Esophagus (tissue), 2 donors: Measurements from ENCODE around the gene CCDC110. TPM values are rescaled to one million over a fixed set of nuclear protein-coding genes. Genes with fewer than 3 reads are reported as not detected.

Experiments used
- H3K27ac ChIP-seq, 2 donors: one replicate each; pipeline ENCODE4 v1.5.1; 2013; ENCODE audit warnings: low read depth in 2 of 2, mild to moderate bottlenecking in 2 of 2, inconsistent platforms in 1 of 2, low read length in 1 of 2, moderate library complexity in 1 of 2
- H3K27me3 ChIP-seq, 2 donors: one replicate each; pipeline ENCODE4 v1.6.1; 2013; ENCODE audit warnings: low read length in 2 of 2, control low read depth in 1 of 2, mild to moderate bottlenecking in 1 of 2; ENCODE audit not compliant: insufficient read depth in 2 of 2, control insufficient read depth in 1 of 2
- H3K36me3 ChIP-seq, 2 donors: one replicate each; pipeline ENCODE4 v1.6.1; 2013; ENCODE audit warnings: low read length in 1 of 2; ENCODE audit not compliant: control insufficient read depth in 2 of 2, insufficient read depth in 2 of 2
- H3K4me1 ChIP-seq, 2 donors: one replicate each; pipeline ENCODE4 v1.6.1; 2013; ENCODE audit warnings: low read length in 1 of 2; ENCODE audit not compliant: control insufficient read depth in 2 of 2, insufficient read depth in 2 of 2
- H3K4me3 ChIP-seq, 2 donors: one replicate each; pipeline ENCODE4 v1.5.1; 2013; ENCODE audit warnings: low read length in 2 of 2, mild to moderate bottlenecking in 2 of 2, low read depth in 1 of 2, moderate library complexity in 1 of 2
- H3K9me3 ChIP-seq, 2 donors: one replicate each; pipeline ENCODE4 v1.6.1; 2013; ENCODE audit warnings: mild to moderate bottlenecking in 2 of 2, low read depth in 1 of 2, low read length in 1 of 2, moderate library complexity in 1 of 2; ENCODE audit not compliant: control insufficient read depth in 2 of 2, insufficient read depth in 1 of 2
- WGBS, 2 donors: extraction: QIAGEN DNeasy Blood & Tissue Kit; methylation state at CpG; one replicate each; pipeline ENCODE4 v1.1.7; 2013; 5-methylcytosine and 5-hydroxymethylcytosine counted together
- polyA plus RNA-seq, 2 donors: library from polyadenylated mRNA; stranded (reverse); fragments of 200-250 nt; gene quantifications; one replicate each; pipeline ENCODE4 v1.2.3, GENCODE V29; 2013
- donor health status: healthy with polysubstance abuse.
- donor health status: Bipolar disorder and iron deficiency.

The CCDC110 gene
- polyA plus RNA-seq, 2 donors = 0.39 to 0.46 TPM

DNA sequence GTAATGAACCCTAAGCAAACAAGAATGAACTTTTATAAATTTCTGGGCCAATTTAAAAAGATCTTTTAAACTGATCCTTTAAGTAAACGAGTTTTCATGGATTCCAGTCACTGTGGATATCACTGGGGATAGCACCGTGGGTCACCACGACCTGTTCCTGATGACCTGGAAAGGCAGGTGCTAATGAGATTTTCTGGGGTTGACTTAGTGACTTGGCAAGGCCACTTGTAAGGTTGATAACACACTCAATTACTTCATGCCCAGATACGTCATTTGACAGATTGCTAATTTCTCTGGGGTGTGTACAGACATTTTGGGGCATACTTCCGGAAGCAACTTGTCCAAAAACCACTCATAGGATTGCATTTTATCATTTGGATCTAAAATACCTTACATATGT is 39.3 kb upstream of the CCDC110 start:
- H3K36me3 ChIP-seq = no peaks in the 10 kb centered on the region
- H3K4me3 ChIP-seq = no peak overlapping the region
- H3K9me3 ChIP-seq = no peaks in the 10 kb centered on the region
- no peaks in the 10 kb centered on the region for H3K4me1 ChIP-seq
- H3K27me3 ChIP-seq = no peaks in the 10 kb centered on the region
- WGBS, 2 donors = 67 to 83% methylated on average over 5 of the region's 5 CpGs
- no peak overlapping the region for H3K27ac ChIP-seq

DNA sequence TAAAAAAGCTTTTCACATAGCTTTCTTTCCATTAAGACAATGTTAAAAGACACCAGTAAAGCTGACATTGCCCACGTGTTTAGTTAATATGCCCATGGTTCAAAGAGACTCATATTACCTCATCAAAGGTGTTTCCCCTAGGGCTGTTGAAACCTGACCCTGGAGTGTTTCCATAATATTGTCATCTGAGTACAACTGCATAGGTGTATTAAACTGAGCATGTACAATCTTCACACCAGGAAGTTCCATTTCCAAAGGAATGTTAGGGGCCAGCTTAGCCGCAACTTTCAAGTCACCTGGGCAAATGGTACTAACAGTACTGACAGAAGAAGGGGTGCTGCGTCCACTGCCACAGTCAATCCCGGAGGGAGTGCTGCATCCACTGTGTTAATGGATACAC is 36.6 kb upstream of the CCDC110 start:
- H3K27ac ChIP-seq = no peak overlapping the region

DNA sequence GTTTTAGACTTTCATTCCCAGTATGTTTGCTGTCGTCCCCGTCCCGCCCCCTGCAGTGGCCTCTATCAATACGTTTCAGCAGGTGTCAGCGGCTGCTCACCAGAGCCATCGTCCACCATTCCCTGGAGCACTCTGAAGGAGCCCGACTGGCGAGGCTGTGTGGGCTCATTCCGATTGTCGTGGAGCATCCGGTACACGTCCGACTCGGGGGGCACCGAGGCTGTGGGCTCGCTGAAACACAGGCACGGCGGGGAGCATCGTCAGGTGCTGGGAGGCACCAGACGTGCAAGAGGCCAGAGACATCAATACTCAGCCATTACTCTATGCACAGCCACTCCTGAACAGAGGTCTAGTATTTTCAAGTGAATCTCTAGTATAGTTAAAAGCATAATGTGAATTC is 34.9 kb upstream of the CCDC110 start:
- Histone ChIP-seq H3K4me1 (no peaks in the 10 kb centered on the region), H3K36me3 (peaks cover 0 to 2% of the 10 kb centered on the region in 2 donors), H3K27me3 (no peaks in the 10 kb centered on the region), H3K27ac (no peak overlapping the region), H3K4me3 (no peak overlapping the region), H3K9me3 (no peaks in the 10 kb centered on the region)
- 92 to 95% methylated on average over 20 of the region's 20 CpGs for WGBS, 2 donors

More for the DNA sequence above, 36.6 kb upstream of the CCDC110 start:
- whole genome bisulfite sequencing, 2 donors = 46 to 61% methylated on average over 4 of the region's 4 CpGs
- Histone ChIP-seq H3K27me3 (no peaks in the 10 kb centered on the region), H3K4me1 (no peaks in the 10 kb centered on the region), H3K4me3 (no peak overlapping the region), H3K9me3 (no peaks in the 10 kb centered on the region), H3K36me3 (no peaks in the 10 kb centered on the region)

DNA sequence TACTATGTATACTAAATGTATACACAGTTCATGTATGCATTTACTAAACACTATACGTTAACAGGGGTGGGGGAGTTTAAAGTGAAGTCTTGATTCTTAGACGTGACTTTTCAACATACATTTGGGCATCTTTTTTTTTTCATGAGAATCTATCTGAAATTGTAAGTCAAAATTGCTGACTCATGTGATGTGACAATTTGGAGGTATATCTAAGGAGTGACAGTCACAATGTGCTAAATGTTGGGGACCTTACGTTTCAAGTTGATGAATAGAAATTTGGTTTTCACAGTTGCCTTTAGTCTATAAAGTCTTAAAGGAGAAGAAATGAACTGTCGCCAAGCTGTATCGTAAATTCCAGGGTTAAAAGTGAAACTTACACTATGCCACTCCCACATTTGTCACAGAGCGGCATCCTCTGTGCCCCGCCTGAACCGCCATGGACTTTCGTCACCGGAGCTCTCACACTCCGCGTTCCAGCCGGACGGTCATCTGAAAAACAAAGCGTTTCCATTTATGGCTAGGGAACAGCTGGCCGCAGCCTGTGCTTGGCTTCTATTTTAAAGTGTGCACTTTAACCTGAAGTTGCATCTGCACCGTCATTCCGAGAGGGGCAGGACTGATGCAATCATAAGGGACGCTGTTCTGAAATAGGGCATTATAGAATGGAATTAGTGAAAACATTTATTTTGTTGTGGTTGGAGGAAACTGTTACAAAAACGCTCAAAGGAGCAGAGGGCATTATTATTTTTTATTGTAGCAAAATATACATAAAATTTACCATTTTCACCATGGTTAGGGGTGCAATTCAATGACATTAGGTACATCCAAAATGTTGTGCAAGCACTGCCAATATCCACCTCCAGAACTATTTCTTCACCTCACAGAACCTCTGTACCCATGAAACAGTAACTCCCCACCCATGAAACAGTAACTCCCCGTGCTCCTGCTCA is 32.8 kb upstream of the CCDC110 start:
- WGBS, 2 donors = 62 to 69% methylated on average over 21 of the region's 21 CpGs
- Histone ChIP-seq H3K4me1 (no peaks in the 10 kb centered on the region), H3K4me3 (peak overlapping the region in 1 of 2 donors; percentile 29), H3K27me3 (no peaks in the 10 kb centered on the region), H3K36me3 (peaks cover 0 to 2% of the 10 kb centered on the region in 2 donors), H3K27ac (peak overlapping the region in 1 of 2 donors; percentile 45), H3K9me3 (peaks cover 0 to 4% of the 10 kb centered on the region in 2 donors)

DNA sequence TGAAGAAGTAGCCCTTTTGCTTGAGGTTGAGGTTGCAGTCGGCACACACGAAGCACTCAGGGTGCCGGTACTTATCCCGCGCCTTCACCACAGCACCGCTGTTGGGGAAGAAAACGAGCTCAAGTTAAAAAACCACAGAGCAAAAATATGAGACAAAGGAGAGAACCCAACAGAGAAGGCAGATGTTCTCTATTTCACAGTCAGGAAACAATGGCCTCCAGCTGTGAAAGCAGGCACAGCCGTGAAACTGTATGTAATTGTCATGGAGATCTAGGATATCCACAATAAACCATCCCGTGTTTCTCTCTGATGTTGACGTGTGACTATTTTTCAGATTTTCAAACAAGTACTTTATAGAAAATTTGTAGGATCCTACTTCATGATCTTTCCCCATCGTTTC is 30.9 kb upstream of the CCDC110 start:
- Histone ChIP-seq H3K27ac (no peak overlapping the region), H3K27me3 (no peaks in the 10 kb centered on the region), H3K36me3 (peaks cover 0 to 2% of the 10 kb centered on the region in 2 donors), H3K4me1 (no peaks in the 10 kb centered on the region), H3K4me3 (no peak overlapping the region), H3K9me3 (peaks cover 0 to 4% of the 10 kb centered on the region in 2 donors)
- WGBS, 2 donors = 82 to 85% methylated on average over 11 of the region's 11 CpGs

DNA sequence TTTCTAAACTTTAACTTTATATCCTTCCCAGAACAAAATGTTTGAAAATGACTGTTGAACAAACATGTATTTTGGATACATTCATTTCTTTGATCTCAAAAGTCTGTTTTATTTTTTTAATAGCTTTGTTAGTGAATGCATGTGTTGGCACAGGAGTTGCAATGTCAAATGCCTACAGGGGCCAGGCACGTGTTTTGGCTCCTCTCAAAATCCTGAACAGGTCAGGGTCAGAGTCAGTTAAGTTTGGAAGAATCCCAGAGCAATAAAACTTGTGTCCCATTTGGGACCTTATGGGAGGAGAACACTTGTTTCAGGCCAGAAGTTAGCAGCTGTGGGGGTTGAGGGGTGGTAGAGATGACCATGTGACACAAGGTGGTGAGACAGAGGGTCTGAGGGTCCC is 29.0 kb upstream of the CCDC110 start:
- no peaks in the 10 kb centered on the region for H3K27me3 ChIP-seq
- peaks cover 0 to 2% of the 10 kb centered on the region in 2 donors for H3K36me3 ChIP-seq
- no peak overlapping the region for H3K4me3 ChIP-seq
- no peak overlapping the region for H3K27ac ChIP-seq
- WGBS, 2 donors = 16 to 35% methylated on average over 1 of the region's 1 CpG
- peaks cover 0 to 4% of the 10 kb centered on the region in 2 donors for H3K9me3 ChIP-seq
- no peaks in the 10 kb centered on the region for H3K4me1 ChIP-seq

DNA sequence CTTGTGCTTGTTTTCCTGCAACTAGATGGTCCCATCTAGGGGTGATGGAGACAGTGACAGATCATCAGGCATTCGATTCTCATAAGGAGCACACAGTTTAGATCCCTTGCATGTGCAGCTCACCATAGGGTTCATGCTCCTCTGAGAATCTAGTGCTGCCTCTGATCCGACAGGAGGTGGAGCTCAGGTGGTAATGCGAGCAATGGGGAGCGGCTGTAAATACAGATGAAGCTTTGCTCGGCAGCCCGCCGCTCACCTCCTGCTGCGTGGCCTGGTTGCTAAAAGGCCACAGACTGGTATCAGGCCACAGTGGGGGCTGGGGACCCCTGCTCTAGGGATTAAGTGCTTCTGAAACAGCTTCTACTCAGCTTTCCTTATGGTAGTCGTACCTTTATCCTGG is 28.5 kb upstream of the CCDC110 start:
- 93 to 97% methylated on average over 9 of the region's 9 CpGs for WGBS, 2 donors
- H3K27ac ChIP-seq = peak overlapping the region in 1 of 2 donors; percentile 16
- peaks cover 0 to 4% of the 10 kb centered on the region in 2 donors for H3K9me3 ChIP-seq
- H3K27me3 ChIP-seq = no peaks in the 10 kb centered on the region
- no peaks in the 10 kb centered on the region for H3K4me1 ChIP-seq
- peaks cover 0 to 2% of the 10 kb centered on the region in 2 donors for H3K36me3 ChIP-seq
- H3K4me3 ChIP-seq = no peak overlapping the region

DNA sequence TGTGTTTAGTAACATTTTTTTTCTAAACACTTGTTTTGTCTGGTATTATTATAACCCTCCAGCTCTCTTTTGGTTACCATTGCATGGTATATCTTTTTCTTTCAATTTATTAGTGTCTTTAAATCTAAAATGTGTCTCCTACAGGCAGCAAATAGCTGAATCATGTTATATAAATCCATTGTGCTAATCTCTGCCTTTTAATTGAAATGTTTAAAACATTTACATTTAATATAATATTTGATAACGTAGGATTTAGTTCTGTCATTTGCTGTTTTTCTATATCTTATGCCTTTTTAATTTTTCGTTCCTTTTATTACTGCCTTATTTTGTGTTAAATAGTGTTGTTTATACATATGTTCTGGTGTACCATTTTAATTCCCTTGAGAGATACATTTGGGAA is 17.1 kb upstream of the CCDC110 start:
- WGBS, 2 donors = 88 to 92% methylated on average over 2 of the region's 2 CpGs

DNA sequence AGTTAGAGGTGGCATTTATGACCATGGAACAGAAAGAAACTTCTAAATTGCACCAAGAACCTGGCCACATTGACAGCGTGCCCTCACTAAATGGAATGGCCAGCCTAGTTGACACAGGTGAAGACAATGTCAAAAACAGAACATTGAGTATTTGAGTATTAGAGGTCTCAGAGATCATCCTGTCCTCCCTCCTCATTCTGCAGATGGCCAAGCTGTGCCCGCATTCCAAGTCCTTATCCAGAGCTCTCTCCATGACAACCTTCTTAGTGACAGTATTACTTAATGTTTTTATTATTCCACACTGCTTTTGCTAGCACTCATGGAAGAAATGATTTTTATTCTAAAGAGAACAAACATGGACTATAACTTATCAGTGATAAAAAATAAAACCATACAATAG is 9.9 kb upstream of the CCDC110 start:
- Histone ChIP-seq H3K4me3 (no peak overlapping the region), H3K9me3 (no peaks in the 10 kb centered on the region), H3K36me3 (no peaks in the 10 kb centered on the region), H3K27ac (no peak overlapping the region), H3K27me3 (no peaks in the 10 kb centered on the region), H3K4me1 (no peaks in the 10 kb centered on the region)
- WGBS, 2 donors = 87% methylated on average over 2 of the region's 2 CpGs

More for the DNA sequence above, 17.1 kb upstream of the CCDC110 start:
- Histone ChIP-seq H3K27me3 (no peaks in the 10 kb centered on the region), H3K36me3 (no peaks in the 10 kb centered on the region), H3K27ac (no peak overlapping the region), H3K4me3 (no peak overlapping the region), H3K4me1 (no peaks in the 10 kb centered on the region), H3K9me3 (no peaks in the 10 kb centered on the region)
